Memory B cell (primary cell): Measurements from ENCODE around the gene SLC8B1.

Source experiments
- ATAC-seq: fragments of 150-1000 bp; cut with Tn5 transposase; 2 replicates; pipeline ENCODE4 v1.10.0; 2021; ENCODE audit warnings: low read depth, mild to moderate bottlenecking, moderate library complexity
- DNase-seq, 2 donors: peaks; one replicate each; pipeline ENCODE4 v3.0.0; 2022; ENCODE audit warnings: low spot score in 2 of 2
- H3K27ac Mint-ChIP-seq: one replicate; pipeline ENCODE4 v1.8.0; 2022; ENCODE audit warnings: mild to moderate bottlenecking, moderate library complexity, mixed read lengths
- H3K27me3 Mint-ChIP-seq: one replicate; pipeline ENCODE4 v1.8.0; 2022; ENCODE audit warnings: mixed read lengths
- H3K36me3 Mint-ChIP-seq: one replicate; pipeline ENCODE4 v1.8.0; 2022; ENCODE audit warnings: mild to moderate bottlenecking, mixed read lengths
- H3K4me1 Mint-ChIP-seq: one replicate; pipeline ENCODE4 v1.8.0; 2022; ENCODE audit warnings: mixed read lengths
- H3K4me3 Mint-ChIP-seq: one replicate; pipeline ENCODE4 v1.8.0; 2022; ENCODE audit warnings: mild to moderate bottlenecking, moderate library complexity, mixed read lengths
- H3K9me3 Mint-ChIP-seq: one replicate; pipeline ENCODE4 v1.8.0; 2022; ENCODE audit warnings: mixed read lengths

The SLC8B1 gene

GRCh38 chr12:113334786-113335539, at the start of gene SLC8B1:
TSS of gene SLC8B1 (minus strand) at chr12:113335109. CDS start at chr12:113332878, 2,231 bp downstream.
- Mint-ChIP-seq H3K4me3 (peak within 1 kb of the TSS; percentile 92), H3K9me3 (no peaks in the 10 kb centered on the region), H3K4me1 (peaks cover 8% of the 10 kb centered on the region), H3K36me3 (no peaks in the 10 kb centered on the region), H3K27me3 (no peaks in the 10 kb centered on the region), H3K27ac (peak within 1 kb of the TSS; percentile 28)
- peak; percentile 85 to 95 for DNase-seq
- peak; percentile 100 for ATAC-seq

DNA sequence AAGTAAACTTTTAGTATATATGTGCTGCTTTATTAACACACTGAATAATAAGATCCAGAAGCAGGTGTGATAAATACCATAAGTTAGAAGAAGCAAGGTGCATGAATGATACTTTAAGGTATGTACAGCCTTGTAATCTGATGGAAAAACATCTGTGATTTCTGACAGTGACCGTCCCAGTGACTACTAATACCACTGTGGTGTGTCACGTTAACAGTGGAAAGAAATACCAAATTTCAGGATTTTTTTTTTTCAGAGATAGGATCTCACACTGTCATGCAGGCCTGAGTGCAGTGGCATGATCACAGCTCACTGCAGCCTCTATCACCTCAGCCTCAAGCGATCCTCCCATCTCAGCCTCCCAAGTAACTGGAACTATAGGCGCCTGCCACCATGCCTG, 47.3 kb upstream of the SLC8B1 start:
- Mint-ChIP-seq H3K4me3 (no peak overlapping the region), H3K4me1 (no peaks in the 10 kb centered on the region), H3K9me3 (no peaks in the 10 kb centered on the region), H3K36me3 (peaks cover 21% of the 10 kb centered on the region), H3K27ac (no peak overlapping the region), H3K27me3 (no peaks in the 10 kb centered on the region)
- DNase-seq, result no peak
- ATAC-seq, result no peak

GRCh38 chr12:113381220-113381619, 46.3 kb upstream of the SLC8B1 start:
- Mint-ChIP-seq H3K4me3 (no peak overlapping the region), H3K36me3 (peaks cover 21% of the 10 kb centered on the region), H3K27me3 (no peaks in the 10 kb centered on the region), H3K9me3 (no peaks in the 10 kb centered on the region), H3K27ac (no peak overlapping the region), H3K4me1 (no peaks in the 10 kb centered on the region)
- DNase-seq (no peak), ATAC-seq (no peak)

- no peaks in the 10 kb centered on the region for H3K9me3 Mint-ChIP-seq
- H3K36me3 Mint-ChIP-seq, result peaks cover 30% of the 10 kb centered on the region
- no peaks in the 10 kb centered on the region for H3K27me3 Mint-ChIP-seq
- H3K4me3 Mint-ChIP-seq, result no peak overlapping the region
- no peak overlapping the region for H3K27ac Mint-ChIP-seq
- no peaks in the 10 kb centered on the region for H3K4me1 Mint-ChIP-seq
- ATAC-seq, result no peak
- no peak for DNase-seq
Observed at GRCh38 chr12:113378291-113378690, 43.4 kb upstream of the SLC8B1 start.

DNA sequence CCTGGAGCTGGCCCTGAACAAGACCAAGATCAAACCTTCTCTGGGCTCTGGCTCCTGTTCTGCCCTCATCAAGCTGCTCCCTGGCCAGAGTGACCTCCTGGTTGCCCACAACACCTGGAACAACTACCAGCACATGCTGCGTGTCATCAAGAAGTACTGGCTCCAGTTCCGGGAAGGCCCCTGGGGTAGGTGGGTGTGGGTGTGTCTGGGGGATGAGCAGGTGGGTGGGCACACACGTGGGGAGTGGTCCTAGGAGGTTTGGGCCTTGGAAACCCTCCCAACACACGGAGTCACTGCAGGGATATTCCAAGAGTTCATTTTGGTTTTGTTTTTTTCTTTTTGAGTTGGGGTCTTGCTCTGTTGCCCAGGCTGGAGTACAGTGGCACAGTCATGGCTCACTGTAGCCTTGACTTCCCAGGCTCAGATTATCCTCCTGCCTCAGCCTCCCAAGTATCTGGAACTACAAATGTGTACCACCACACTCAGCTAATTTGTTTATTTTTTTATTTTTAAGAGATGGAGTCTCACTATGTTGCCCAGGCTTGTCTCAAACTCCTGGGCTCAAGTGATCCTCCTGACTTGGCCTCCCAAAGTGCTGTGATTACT, 40.0 kb upstream of the SLC8B1 start:
- Mint-ChIP-seq H3K27me3 (no peaks in the 10 kb centered on the region), H3K36me3 (peaks cover 32% of the 10 kb centered on the region), H3K27ac (no peak overlapping the region), H3K9me3 (no peaks in the 10 kb centered on the region), H3K4me3 (no peak overlapping the region), H3K4me1 (peaks cover 8% of the 10 kb centered on the region)
- ATAC-seq (no peak), DNase-seq (no peak)

DNA sequence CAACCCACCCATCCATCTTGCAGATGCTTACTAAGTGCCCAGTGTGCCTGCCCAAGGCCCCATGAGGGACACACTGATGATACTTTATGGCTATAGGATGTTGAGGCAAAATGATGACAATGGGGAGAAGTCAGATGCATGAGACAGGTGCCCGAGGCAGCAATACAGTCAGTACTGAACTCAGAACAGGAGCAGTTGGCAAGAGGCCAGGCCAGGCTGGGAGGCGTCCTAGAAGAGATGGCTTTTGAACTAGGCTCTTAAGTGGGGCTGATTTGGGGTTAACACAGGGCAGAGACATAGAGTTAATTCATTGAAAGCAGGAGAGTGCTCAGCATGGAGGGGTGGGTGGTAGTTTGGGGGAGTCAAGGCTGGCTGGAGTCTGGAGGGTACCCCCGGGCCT, 39.1 kb upstream of the SLC8B1 start:
- DNase-seq (no peak), ATAC-seq (no peak)
- Mint-ChIP-seq H3K27ac (no peak overlapping the region), H3K4me1 (peaks cover 8% of the 10 kb centered on the region), H3K36me3 (peaks cover 30% of the 10 kb centered on the region), H3K4me3 (no peak overlapping the region), H3K9me3 (no peaks in the 10 kb centered on the region), H3K27me3 (no peaks in the 10 kb centered on the region)

DNA sequence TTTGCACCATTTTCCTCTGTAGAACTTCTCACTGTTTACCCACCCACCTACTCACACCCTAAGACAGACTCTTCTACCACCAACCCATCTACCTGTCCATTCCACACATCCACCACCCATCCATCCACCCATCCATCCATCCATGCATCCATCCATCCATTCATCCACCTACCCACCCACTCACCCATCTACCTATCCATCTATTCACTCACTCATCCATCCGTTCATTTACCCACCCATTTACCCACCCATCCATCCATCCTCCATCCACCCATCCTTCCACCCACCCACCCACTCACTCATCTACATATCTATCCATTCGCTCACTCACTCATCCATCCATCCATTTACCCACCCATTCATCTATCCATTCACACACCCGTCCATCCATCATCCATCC, 38.5 kb upstream of the SLC8B1 start:
- Mint-ChIP-seq H3K27ac (no peak overlapping the region), H3K9me3 (no peaks in the 10 kb centered on the region), H3K4me1 (peaks cover 8% of the 10 kb centered on the region), H3K27me3 (no peaks in the 10 kb centered on the region), H3K4me3 (no peak overlapping the region), H3K36me3 (peaks cover 30% of the 10 kb centered on the region)
- ATAC-seq (no peak), DNase-seq (no peak)

DNA sequence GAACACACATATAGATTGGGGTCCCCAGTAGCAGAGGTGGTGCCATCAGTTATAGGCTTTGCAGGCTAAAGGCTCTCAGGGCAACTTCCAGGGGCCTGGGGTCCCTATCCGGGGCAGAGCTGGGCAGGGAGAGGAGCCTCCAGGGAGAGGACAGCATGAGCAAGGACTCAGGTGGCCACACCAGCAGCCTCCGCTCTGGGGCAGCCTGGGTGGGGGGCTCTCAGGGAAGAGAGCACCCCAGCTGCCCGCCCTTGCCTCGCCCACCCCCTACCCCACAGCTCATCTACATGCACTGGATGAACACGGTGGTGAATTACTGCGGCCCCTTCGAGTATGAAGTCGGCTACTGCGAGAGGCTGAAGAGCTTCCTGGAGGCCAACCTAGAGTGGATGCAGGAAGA, 37.5 kb upstream of the SLC8B1 start:
- Mint-ChIP-seq H3K27me3 (no peaks in the 10 kb centered on the region), H3K27ac (no peak overlapping the region), H3K9me3 (no peaks in the 10 kb centered on the region), H3K4me3 (no peak overlapping the region), H3K36me3 (peaks cover 27% of the 10 kb centered on the region), H3K4me1 (peaks cover 8% of the 10 kb centered on the region)
- ATAC-seq, result no peak
- no peak for DNase-seq

DNA sequence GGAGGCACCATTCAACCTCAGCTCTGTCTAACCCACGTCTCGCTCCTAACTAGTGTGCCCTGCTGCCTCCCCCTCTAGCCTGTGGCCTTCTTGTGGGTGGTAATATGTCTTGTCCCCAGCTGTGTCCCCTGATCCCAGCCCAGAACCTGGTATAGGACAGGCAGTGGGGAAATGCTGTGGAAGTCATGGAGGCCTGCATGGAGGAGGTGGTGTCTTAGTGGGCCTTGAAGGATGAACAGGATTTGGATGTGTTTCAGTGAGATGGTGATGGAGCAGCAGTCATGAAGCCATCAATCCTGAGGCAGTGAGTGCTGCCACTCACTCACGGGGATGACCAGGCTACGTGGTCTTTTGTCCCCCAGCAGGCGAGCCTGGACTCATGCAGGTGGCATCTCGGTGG, 36.9 kb upstream of the SLC8B1 start:
- Mint-ChIP-seq H3K27ac (no peak overlapping the region), H3K4me1 (peaks cover 8% of the 10 kb centered on the region), H3K9me3 (no peaks in the 10 kb centered on the region), H3K36me3 (peaks cover 25% of the 10 kb centered on the region), H3K4me3 (no peak overlapping the region), H3K27me3 (no peaks in the 10 kb centered on the region)
- ATAC-seq (no peak), DNase-seq (no peak)

GRCh38 chr12:113370923-113371682, 36.2 kb upstream of the SLC8B1 start:
- no peak overlapping the region for H3K27ac Mint-ChIP-seq
- no peak overlapping the region for H3K4me3 Mint-ChIP-seq
- peaks cover 26% of the 10 kb centered on the region for H3K36me3 Mint-ChIP-seq
- DNase-seq (no peak), ATAC-seq (peak; percentile 38)
- H3K9me3 Mint-ChIP-seq, result no peaks in the 10 kb centered on the region
- H3K4me1 Mint-ChIP-seq, result peaks cover 8% of the 10 kb centered on the region
- no peaks in the 10 kb centered on the region for H3K27me3 Mint-ChIP-seq

DNA sequence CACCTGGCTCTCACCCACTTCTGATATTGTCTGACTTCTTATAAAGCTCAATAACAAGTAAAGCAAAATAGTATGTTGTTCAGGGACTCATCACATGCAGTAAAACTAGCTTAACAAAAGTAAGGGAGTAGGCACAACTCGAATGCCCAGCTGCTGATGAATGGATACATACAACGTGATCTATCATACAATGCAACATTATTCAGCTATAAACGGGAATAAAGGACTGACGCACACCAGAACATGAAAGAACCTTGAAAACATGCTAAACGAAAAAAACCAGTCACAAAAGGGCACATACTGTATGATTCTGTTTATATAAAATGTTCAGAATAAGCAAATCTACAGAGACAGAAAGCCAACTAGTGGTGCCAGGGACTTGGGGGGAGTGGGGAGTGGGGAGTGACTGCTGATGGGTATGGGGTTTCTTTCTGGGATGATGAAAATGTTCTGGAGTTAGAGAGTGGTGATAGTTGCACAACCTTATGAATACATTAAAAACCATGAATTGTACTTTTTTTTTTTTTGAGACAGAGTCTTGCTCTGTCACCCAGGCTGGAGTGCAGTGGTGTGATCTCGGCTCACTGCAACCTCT, 34.6 kb upstream of the SLC8B1 start:
- ATAC-seq (no peak), DNase-seq (no peak)
- Mint-ChIP-seq H3K4me1 (peaks cover 8% of the 10 kb centered on the region), H3K36me3 (peaks cover 24% of the 10 kb centered on the region), H3K27me3 (no peaks in the 10 kb centered on the region), H3K27ac (no peak overlapping the region), H3K9me3 (no peaks in the 10 kb centered on the region), H3K4me3 (no peak overlapping the region)

DNA sequence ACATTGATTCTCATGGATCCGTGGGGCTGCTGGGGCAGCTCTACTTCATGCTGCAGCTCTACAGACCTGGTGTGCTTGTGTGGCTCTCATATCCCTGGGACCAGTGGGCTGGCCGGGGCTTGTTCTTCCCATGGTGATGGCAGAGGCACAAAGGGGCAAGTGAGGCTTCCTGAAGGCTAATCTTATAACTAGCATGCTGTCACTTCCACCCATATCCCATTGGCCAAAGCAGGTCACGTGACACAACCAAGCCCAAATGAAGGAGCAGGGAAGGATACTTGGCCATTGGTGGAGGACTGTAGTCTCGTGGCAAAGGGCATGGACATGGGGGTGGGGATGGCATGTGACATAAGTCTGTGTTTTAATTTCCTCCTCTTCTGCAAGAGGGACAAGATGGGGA, 33.4 kb upstream of the SLC8B1 start:
- H3K27me3 Mint-ChIP-seq, result no peaks in the 10 kb centered on the region
- peaks cover 8% of the 10 kb centered on the region for H3K4me1 Mint-ChIP-seq
- H3K36me3 Mint-ChIP-seq, result peaks cover 22% of the 10 kb centered on the region
- H3K4me3 Mint-ChIP-seq, result no peak overlapping the region
- ATAC-seq (no peak), DNase-seq (no peak)
- no peaks in the 10 kb centered on the region for H3K9me3 Mint-ChIP-seq
- H3K27ac Mint-ChIP-seq, result no peak overlapping the region

GRCh38 chr12:113366827-113367226, 31.9 kb upstream of the SLC8B1 start:
- ATAC-seq (no peak), DNase-seq (no peak)
- Mint-ChIP-seq H3K9me3 (no peaks in the 10 kb centered on the region), H3K4me1 (peaks cover 9% of the 10 kb centered on the region), H3K4me3 (no peak overlapping the region), H3K36me3 (peaks cover 17% of the 10 kb centered on the region), H3K27me3 (no peaks in the 10 kb centered on the region), H3K27ac (no peak overlapping the region)
